Measurements from ENCODE around the gene NDRG3. TPM values are rescaled to one million over a fixed set of nuclear protein-coding genes. Genes with fewer than 3 reads are reported as not detected.

Gene NDRG3
- total RNA-seq, 2 experiments from 2014 or later, result 14.4 to 22.1 TPM

- no peak for DNase-seq (ENCODE audit: low spot score)
- Histone ChIP-seq H2AFZ (ENCODE audit: low read length) (no peak overlapping the region), H3K27ac (ENCODE audit: low read depth, low read length, poor library complexity, severe bottlenecking) (no peak overlapping the region), H3K4me1 (ENCODE audit: insufficient read depth, low read length, poor library complexity, severe bottlenecking) (peaks cover 26% of the 10 kb centered on the region), H4K20me1 (ENCODE audit: insufficient read depth, low read length) (no peaks in the 10 kb centered on the region), H3K4me2 (ENCODE audit: low read length) (no peak overlapping the region), H3K9me3 (ENCODE audit: low read length) (no peaks in the 10 kb centered on the region), H3K9me2 (ENCODE audit: insufficient read depth, low read length) (no peaks in the 10 kb centered on the region), H3K4me3 (ENCODE audit: low read depth, low read length, poor library complexity, severe bottlenecking) (no peak overlapping the region), H3K79me2 (ENCODE audit: insufficient read depth, low read depth, low read length) (no peaks in the 10 kb centered on the region), H3K36me3 (ENCODE audit: insufficient read depth, low read length) (no peaks in the 10 kb centered on the region)
- CTCF ChIA-PET (ENCODE audit: unreplicated experiment), result no interaction called here
- intact Hi-C loops (cut with micrococcal nuclease; ENCODE audit: unreplicated experiment), result no loop called here
- BruUV-seq (replicated peaks), result no TSS peak
- POLR2A ChIA-PET, result interaction anchor here (0.5 to 0.6 kb wide), 3 partner anchors 37 to 238 kb away, joined by 4 to 7 read pairs (median 6); no protein-coding TSS in a partner anchor
- TF ChIP-seq EZH2phosphoT487 (IDR thresholded peaks at IDR 0.05; ENCODE audit: borderline replicate concordance, low read depth, low read length), result no peak
- TF ChIP-seq CTCF (conservative IDR thresholded peaks at IDR 0.05; ENCODE audit: low read length), result no peak
Measured at GRCh38 chr20:36647196-36648121, 98.4 kb downstream of the NDRG3 start.

GRCh38 chr20:36646678-36647077 is 99.2 kb downstream of the NDRG3 start:
- TF ChIP-seq EZH2phosphoT487 (IDR thresholded peaks at IDR 0.05; ENCODE audit: borderline replicate concordance, low read depth, low read length), result no peak
- intact Hi-C loops (cut with micrococcal nuclease; ENCODE audit: unreplicated experiment), result no loop called here
- no TSS peak for BruUV-seq (replicated peaks)
- Histone ChIP-seq H3K4me2 (ENCODE audit: low read length) (no peak overlapping the region), H3K36me3 (ENCODE audit: insufficient read depth, low read length) (no peaks in the 10 kb centered on the region), H3K4me1 (ENCODE audit: insufficient read depth, low read length, poor library complexity, severe bottlenecking) (peaks cover 26% of the 10 kb centered on the region), H3K27ac (ENCODE audit: low read depth, low read length, poor library complexity, severe bottlenecking) (no peak overlapping the region), H4K20me1 (ENCODE audit: insufficient read depth, low read length) (no peaks in the 10 kb centered on the region), H3K4me3 (ENCODE audit: low read depth, low read length, poor library complexity, severe bottlenecking) (no peak overlapping the region), H3K9me3 (ENCODE audit: low read length) (no peaks in the 10 kb centered on the region), H3K79me2 (ENCODE audit: insufficient read depth, low read depth, low read length) (no peaks in the 10 kb centered on the region), H3K9me2 (ENCODE audit: insufficient read depth, low read length) (no peaks in the 10 kb centered on the region), H2AFZ (ENCODE audit: low read length) (peak overlapping the region; percentile 58; the same call in 1 of the 2 replicates)
- POLR2A ChIA-PET, result no interaction called here
- no peak for DNase-seq (ENCODE audit: low spot score)
- CTCF ChIA-PET (ENCODE audit: unreplicated experiment), result no interaction called here

- no peaks in the 10 kb centered on the region for H3K79me2 ChIP-seq (ENCODE audit: insufficient read depth, low read depth, low read length)
- no peak within 1 kb of the TSS for H3K4me3 ChIP-seq (ENCODE audit: low read depth, low read length, poor library complexity, severe bottlenecking)
- H4K20me1 ChIP-seq (ENCODE audit: insufficient read depth, low read length), result no peaks in the 10 kb centered on the region
- H3K4me1 ChIP-seq (ENCODE audit: insufficient read depth, low read length, poor library complexity, severe bottlenecking), result peaks cover 26% of the 10 kb centered on the region
- H3K9me3 ChIP-seq (ENCODE audit: low read length), result no peaks in the 10 kb centered on the region
- no peaks in the 10 kb centered on the region for H3K9me2 ChIP-seq (ENCODE audit: insufficient read depth, low read length)
- POLR2A ChIA-PET, result interaction anchor here (0.6 to 1.2 kb wide), 4 partner anchors 15 to 453 kb away, joined by 3 to 6 read pairs (median 3); no protein-coding TSS in a partner anchor
- H3K27ac ChIP-seq (ENCODE audit: low read depth, low read length, poor library complexity, severe bottlenecking), result no peak within 1 kb of the TSS
- peak within 1 kb of the TSS; percentile 58 for H2AFZ ChIP-seq (ENCODE audit: low read length)
- TF ChIP-seq EZH2phosphoT487 (IDR thresholded peaks at IDR 0.05; ENCODE audit: borderline replicate concordance, low read depth, low read length) (no peak), CTCF (conservative IDR thresholded peaks at IDR 0.05; ENCODE audit: low read length) (no peak)
- no TSS peak for BruUV-seq (replicated peaks)
- no peaks in the 10 kb centered on the region for H3K36me3 ChIP-seq (ENCODE audit: insufficient read depth, low read length)
- intact Hi-C loops (cut with micrococcal nuclease; ENCODE audit: unreplicated experiment), result no loop called here
- CTCF ChIA-PET (ENCODE audit: unreplicated experiment), result no interaction called here
- peak within 1 kb of the TSS; percentile 15 for H3K4me2 ChIP-seq (ENCODE audit: low read length)
- peak; percentile 56 for DNase-seq (ENCODE audit: low spot score)
Measured at GRCh38 chr20:36645998-36646397, 99.9 kb downstream of the NDRG3 start, which contains the start of gene SLA2. TSS of gene SLA2 (minus strand) at chr20:36646196. CDS start at chr20:36641335, 4,861 bp downstream.
